ENCODE data around the gene CCDC181. TPM values are rescaled to one million over a fixed set of nuclear protein-coding genes. Genes with fewer than 3 reads are reported as not detected.

The CCDC181 gene
- polyA plus RNA-seq, 1 of the 3 experiments (the other 2 are of a cell fraction), result 1.2 TPM

DNA sequence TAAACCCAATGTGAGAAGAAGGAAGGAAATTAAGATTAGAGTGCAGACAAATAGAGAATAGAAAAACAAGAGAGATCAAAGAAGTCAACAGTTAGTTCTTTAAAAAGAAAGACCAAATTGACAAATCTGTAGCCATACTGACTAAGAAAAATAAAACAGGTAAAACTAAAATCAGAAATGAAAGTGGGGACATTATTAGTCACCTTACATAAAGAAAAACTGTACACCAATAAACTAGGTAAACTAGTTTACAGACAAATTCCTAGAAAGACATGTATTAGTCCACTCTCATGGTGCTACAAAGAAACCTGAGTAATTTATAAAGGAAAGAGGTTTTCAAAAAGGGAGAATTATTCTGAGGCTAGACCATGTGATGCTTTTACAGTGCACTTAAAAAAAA lies 37.0 kb downstream of the CCDC181 start:
- ChIA-PET CTCF (no interaction called here), POLR2A (no interaction called here)
- peaks cover 80 to 82% of the 10 kb centered on the region in 2 experiments for H3K36me3 ChIP-seq (replicated peaks in 1 of 2; ENCODE audit: control insufficient read depth in 1 of 2, insufficient read depth in 2 of 2, low read length in 1 of 2)
- H3K9me3 ChIP-seq, result no peaks in the 10 kb centered on the region
- TF ChIP-seq FOXM1 (IDR thresholded peaks at IDR 0.05; ENCODE audit: low read depth) (no peak), RXRA (IDR thresholded peaks at IDR 0.05; ENCODE audit: borderline replicate concordance, low read depth) (no peak)
- H3F3A ChIP-seq (replicated peaks; ENCODE audit: insufficient read depth), result no peaks in the 10 kb centered on the region
- H3K79me2 ChIP-seq (ENCODE audit: insufficient read depth), result no peaks in the 10 kb centered on the region
- no peak overlapping the region for H3K4me2 ChIP-seq
- H4K20me1 ChIP-seq (ENCODE audit: insufficient read depth), result no peaks in the 10 kb centered on the region
- no peaks in the 10 kb centered on the region for H3K27me3 ChIP-seq (ENCODE audit: insufficient read depth)
- H3K9me2 ChIP-seq, result no peaks in the 10 kb centered on the region
- H2AFZ ChIP-seq (ENCODE audit: low read depth), result no peak overlapping the region
- no peak overlapping the region for H3K4me3 ChIP-seq (ENCODE audit: low read depth in 2 of 2, low read length in 1 of 2)
- H3K9ac ChIP-seq, result no peak overlapping the region
- H3K4me1 ChIP-seq (ENCODE audit: control insufficient read depth in 1 of 2, insufficient read depth in 2 of 2, low read depth in 1 of 2, low read length in 1 of 2), result no peaks in the 10 kb centered on the region
- no peak for DNase-seq
- H3K27ac ChIP-seq (ENCODE audit: low read depth in 2 of 2, low read length in 1 of 2), result no peak overlapping the region

DNA sequence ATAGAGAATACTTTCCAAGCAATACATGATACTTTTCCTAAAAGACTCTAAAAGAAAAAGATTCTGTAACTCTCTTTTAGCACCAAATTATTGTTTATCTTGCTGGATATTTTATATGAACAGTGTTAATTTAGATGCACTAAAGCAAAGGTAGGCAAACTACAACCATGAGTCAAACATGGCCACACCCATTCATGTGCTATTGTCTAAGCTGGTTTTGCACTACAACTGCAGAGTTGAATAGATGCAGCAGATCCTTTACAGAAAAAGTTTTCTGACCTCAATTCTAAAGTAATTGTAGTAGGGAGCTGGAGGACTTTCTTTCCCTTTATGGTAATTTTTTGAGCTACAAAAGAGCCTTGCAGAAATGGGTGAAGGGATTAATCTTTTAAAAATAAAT lies 39.9 kb downstream of the CCDC181 start:
- Histone ChIP-seq H3K27ac (ENCODE audit: low read depth in 2 of 2, low read length in 1 of 2) (no peak overlapping the region), H3K36me3 (replicated peaks in 1 of 2; ENCODE audit: control insufficient read depth in 1 of 2, insufficient read depth in 2 of 2, low read length in 1 of 2) (peaks cover 79 to 89% of the 10 kb centered on the region in 2 experiments), H3K27me3 (ENCODE audit: insufficient read depth) (no peaks in the 10 kb centered on the region), H2AFZ (ENCODE audit: low read depth) (no peak overlapping the region), H3K4me2 (no peak overlapping the region), H3K9me2 (no peaks in the 10 kb centered on the region), H3F3A (replicated peaks; ENCODE audit: insufficient read depth) (no peaks in the 10 kb centered on the region), H3K79me2 (ENCODE audit: insufficient read depth) (no peaks in the 10 kb centered on the region), H3K4me3 (ENCODE audit: low read depth in 2 of 2, low read length in 1 of 2) (no peak overlapping the region), H3K9ac (no peak overlapping the region), H4K20me1 (ENCODE audit: insufficient read depth) (no peaks in the 10 kb centered on the region), H3K9me3 (no peaks in the 10 kb centered on the region), H3K4me1 (ENCODE audit: control insufficient read depth in 1 of 2, insufficient read depth in 2 of 2, low read depth in 1 of 2, low read length in 1 of 2) (no peaks in the 10 kb centered on the region)
- ChIA-PET POLR2A (no interaction called here), CTCF (interaction anchor here (2.2 kb wide), 1 partner anchor 39 kb away, joined by 5 read pairs; no protein-coding TSS in a partner anchor)
- no peak for TF ChIP-seq FOXM1 (IDR thresholded peaks at IDR 0.05; ENCODE audit: low read depth)
- no peak for TF ChIP-seq GATA2 (CRISPR knock-in tag; IDR thresholded peaks at IDR 0.05)
- no peak for TF ChIP-seq ELF1 (IDR thresholded peaks at IDR 0.05)
- TF ChIP-seq, protein P1, sequence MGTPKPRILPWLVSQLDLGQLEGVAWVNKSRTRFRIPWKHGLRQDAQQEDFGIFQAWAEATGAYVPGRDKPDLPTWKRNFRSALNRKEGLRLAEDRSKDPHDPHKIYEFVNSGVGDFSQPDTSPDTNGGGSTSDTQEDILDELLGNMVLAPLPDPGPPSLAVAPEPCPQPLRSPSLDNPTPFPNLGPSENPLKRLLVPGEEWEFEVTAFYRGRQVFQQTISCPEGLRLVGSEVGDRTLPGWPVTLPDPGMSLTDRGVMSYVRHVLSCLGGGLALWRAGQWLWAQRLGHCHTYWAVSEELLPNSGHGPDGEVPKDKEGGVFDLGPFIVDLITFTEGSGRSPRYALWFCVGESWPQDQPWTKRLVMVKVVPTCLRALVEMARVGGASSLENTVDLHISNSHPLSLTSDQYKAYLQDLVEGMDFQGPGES (IDR thresholded peaks at IDR 0.05; ENCODE audit: low read depth, low read length), result no peak
- no peak for TF ChIP-seq RXRA (IDR thresholded peaks at IDR 0.05; ENCODE audit: borderline replicate concordance, low read depth)
- no peak for TF ChIP-seq EZH2phosphoT487 (IDR thresholded peaks at IDR 0.05; ENCODE audit: borderline replicate concordance, low read depth)
- TF ChIP-seq, protein P2, sequence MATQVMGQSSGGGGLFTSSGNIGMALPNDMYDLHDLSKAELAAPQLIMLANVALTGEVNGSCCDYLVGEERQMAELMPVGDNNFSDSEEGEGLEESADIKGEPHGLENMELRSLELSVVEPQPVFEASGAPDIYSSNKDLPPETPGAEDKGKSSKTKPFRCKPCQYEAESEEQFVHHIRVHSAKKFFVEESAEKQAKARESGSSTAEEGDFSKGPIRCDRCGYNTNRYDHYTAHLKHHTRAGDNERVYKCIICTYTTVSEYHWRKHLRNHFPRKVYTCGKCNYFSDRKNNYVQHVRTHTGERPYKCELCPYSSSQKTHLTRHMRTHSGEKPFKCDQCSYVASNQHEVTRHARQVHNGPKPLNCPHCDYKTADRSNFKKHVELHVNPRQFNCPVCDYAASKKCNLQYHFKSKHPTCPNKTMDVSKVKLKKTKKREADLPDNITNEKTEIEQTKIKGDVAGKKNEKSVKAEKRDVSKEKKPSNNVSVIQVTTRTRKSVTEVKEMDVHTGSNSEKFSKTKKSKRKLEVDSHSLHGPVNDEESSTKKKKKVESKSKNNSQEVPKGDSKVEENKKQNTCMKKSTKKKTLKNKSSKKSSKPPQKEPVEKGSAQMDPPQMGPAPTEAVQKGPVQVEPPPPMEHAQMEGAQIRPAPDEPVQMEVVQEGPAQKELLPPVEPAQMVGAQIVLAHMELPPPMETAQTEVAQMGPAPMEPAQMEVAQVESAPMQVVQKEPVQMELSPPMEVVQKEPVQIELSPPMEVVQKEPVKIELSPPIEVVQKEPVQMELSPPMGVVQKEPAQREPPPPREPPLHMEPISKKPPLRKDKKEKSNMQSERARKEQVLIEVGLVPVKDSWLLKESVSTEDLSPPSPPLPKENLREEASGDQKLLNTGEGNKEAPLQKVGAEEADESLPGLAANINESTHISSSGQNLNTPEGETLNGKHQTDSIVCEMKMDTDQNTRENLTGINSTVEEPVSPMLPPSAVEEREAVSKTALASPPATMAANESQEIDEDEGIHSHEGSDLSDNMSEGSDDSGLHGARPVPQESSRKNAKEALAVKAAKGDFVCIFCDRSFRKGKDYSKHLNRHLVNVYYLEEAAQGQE (IDR thresholded peaks at IDR 0.05; ENCODE audit: low read depth, low read length), result no peak
- no peak for TF ChIP-seq POLR2AphosphoS5 (IDR thresholded peaks at IDR 0.05; ENCODE audit: low read depth, low read length)
- no peak for TF ChIP-seq RAD21 (IDR thresholded peaks at IDR 0.05; ENCODE audit: low read length)
- TF ChIP-seq, protein P3, sequence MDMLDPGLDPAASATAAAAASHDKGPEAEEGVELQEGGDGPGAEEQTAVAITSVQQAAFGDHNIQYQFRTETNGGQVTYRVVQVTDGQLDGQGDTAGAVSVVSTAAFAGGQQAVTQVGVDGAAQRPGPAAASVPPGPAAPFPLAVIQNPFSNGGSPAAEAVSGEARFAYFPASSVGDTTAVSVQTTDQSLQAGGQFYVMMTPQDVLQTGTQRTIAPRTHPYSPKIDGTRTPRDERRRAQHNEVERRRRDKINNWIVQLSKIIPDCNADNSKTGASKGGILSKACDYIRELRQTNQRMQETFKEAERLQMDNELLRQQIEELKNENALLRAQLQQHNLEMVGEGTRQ (IDR thresholded peaks at IDR 0.05; ENCODE audit: borderline replicate concordance, low read depth, low read length), result no peak
- no peak for DNase-seq

Data from SK-N-SH (cell line).